22Rv1 (cell line): ENCODE results near the gene C5orf24.
A peak's percentile ranks its signal among the peaks of the same experiment; 100 is the strongest.
"Not testable (repeated sequence)": the region's sequence is repeated elsewhere in the genome, so short reads cannot be mapped to it uniquely, and the experiment has no call there.

Experiments used
- H3K27ac ChIP-seq: fragments of 450-650 bp; 2 replicates; pipeline ENCODE4 v1.5.1; 2017
- ZFX ChIP-seq: fragments of 450-650 bp; IDR thresholded peaks from 2 replicates; pipeline ENCODE4 v1.6.1; 2017; ENCODE audit warnings: antibody characterized with exemption, borderline replicate concordance
- TF ChIP-seq, protein P1 (sequence below): fragments of 450-650 bp; IDR thresholded peaks from 2 replicates; pipeline ENCODE4 v1.5.1; 2017; ENCODE audit warnings: mild to moderate bottlenecking

Gene C5orf24

GRCh38 chr5:134840811-134841210, 5.0 kb upstream of the C5orf24 start:
- no peak for TF ChIP-seq ZFX
- TF ChIP-seq, protein P1, sequence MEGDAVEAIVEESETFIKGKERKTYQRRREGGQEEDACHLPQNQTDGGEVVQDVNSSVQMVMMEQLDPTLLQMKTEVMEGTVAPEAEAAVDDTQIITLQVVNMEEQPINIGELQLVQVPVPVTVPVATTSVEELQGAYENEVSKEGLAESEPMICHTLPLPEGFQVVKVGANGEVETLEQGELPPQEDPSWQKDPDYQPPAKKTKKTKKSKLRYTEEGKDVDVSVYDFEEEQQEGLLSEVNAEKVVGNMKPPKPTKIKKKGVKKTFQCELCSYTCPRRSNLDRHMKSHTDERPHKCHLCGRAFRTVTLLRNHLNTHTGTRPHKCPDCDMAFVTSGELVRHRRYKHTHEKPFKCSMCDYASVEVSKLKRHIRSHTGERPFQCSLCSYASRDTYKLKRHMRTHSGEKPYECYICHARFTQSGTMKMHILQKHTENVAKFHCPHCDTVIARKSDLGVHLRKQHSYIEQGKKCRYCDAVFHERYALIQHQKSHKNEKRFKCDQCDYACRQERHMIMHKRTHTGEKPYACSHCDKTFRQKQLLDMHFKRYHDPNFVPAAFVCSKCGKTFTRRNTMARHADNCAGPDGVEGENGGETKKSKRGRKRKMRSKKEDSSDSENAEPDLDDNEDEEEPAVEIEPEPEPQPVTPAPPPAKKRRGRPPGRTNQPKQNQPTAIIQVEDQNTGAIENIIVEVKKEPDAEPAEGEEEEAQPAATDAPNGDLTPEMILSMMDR: no peak
- H3K27ac ChIP-seq: no peak overlapping the region

GRCh38 chr5:134844252-134844651, 1.5 kb upstream of the C5orf24 start:
- TF ChIP-seq, protein P1: no peak
- no peak for TF ChIP-seq ZFX
- peak overlapping the region; percentile 90 for H3K27ac ChIP-seq

DNA sequence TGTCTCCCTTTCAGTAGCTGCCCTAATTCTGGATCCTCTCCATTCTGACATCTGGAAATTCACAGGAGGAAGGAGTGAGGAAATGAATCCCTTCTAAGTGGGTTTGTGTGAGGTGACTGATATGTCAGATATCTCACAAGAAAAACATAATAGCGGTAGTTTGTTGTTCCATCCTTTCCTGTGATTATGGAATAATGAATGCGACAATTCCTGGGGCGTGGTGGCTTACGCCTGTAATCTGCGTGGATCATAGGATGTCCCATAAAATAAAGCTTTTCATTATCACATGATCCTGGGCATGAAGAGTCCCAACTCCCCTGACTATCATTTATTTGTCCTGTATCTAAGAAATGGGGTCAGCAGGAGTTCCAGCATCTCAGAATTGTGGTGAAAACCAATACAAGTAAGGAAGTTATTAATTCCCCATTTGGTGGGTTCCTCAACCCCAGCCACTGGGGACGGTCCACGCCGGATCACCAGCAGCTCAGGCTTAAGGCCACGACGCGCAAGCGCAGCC, 375 bp upstream of the C5orf24 start:
- peak overlapping the region; percentile 90 for H3K27ac ChIP-seq
- TF ChIP-seq, protein P1: no peak
- TF ChIP-seq ZFX: no peak

GRCh38 chr5:134846641-134846960, 833 bp downstream of the C5orf24 start:
- peak overlapping the region; percentile 90 for H3K27ac ChIP-seq
- TF ChIP-seq, protein P1: no peak
- no peak for TF ChIP-seq ZFX

- H3K27ac ChIP-seq: peak overlapping the region; percentile 30; the same call in 1 of the 2 replicates
Observed at GRCh38 chr5:134849434-134849933, 3.7 kb downstream of the C5orf24 start.

- TF ChIP-seq, protein P1: peak; percentile 64
- TF ChIP-seq ZFX: no peak
- no peak overlapping the region for H3K27ac ChIP-seq
Observed at GRCh38 chr5:134851307-134851923, 5.6 kb downstream of the C5orf24 start.

- H3K27ac ChIP-seq: not testable (repeated sequence)
Observed at GRCh38 chr5:134856465-134856864, 10.7 kb downstream of the C5orf24 start.

DNA sequence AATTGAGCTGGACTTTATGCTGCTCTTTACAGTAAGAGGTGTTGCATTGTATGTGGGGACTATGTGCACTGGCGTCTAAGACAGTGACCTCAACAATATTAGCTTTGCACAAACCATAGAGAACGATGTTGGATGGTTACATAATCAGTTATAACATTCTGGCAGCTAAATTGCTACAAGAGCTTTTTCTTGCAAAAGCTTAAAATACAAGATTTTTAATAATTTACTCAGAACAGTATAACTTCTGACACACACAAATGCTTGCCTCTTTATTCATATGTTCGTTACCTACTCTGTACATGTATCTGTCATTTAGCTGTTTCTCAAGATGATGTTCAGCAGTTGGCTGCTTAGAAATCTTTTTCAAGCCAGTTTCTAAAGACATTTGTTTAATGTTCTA, 11.6 kb downstream of the C5orf24 start:
- TF ChIP-seq, protein P1: no peak
- no peak for TF ChIP-seq ZFX
- H3K27ac ChIP-seq: no peak overlapping the region
